ENCODE data around the gene SGSM1. TPM values are rescaled to one million over a fixed set of nuclear protein-coding genes. Genes with fewer than 3 reads are reported as not detected.

The SGSM1 gene
- polyA plus RNA-seq, 6 donors from 2014 or later: 0.13 to 0.97 (median 0.50) TPM; not detected in 2

DNA sequence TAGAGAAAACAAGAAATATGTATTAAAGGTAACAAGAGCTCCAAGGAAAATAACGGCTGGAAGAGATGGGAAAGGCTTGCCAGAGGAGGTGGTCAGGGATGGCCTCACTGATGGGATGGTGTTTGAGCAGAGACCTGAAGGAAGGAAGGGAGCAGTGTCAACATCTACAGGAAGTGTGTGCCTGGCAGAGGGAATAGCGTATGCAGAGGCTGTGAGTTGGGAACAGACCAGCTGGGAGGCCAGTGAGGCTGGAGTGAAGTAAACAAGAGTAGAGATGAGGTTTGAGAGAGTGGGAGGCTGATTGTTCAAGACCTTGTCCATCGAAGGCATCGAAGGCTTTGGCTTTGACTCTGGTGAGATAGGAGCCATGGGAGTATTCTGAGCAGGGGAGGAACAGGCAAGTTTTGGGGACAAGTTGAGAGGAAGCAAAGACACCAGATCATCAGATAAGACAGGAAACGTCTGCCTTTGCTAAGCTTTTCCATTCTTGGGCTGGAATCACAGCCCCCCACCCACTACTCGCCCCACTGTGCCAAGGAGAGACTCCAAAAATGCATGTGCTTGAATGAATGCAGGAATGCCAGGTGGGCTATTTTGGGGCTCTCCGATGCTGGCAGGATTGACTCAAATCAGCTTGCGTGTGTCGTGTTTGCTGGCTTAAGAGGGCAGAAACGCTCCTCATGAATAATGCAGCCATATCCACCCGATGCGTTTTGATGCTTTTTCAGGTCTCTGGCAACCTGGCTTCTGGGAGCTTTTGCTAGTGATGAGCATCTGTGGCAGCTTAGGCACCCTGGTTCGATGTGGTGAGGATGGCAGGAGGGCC, 7.2 kb downstream of the SGSM1 start:
- H3K36me3 Mint-ChIP-seq: no peaks in the 10 kb centered on the region
- H3K27ac Mint-ChIP-seq: no peak overlapping the region
- H3K9me3 Mint-ChIP-seq: peaks cover 5 to 27% (median 17%) of the 10 kb centered on the region in 7 donors

DNA sequence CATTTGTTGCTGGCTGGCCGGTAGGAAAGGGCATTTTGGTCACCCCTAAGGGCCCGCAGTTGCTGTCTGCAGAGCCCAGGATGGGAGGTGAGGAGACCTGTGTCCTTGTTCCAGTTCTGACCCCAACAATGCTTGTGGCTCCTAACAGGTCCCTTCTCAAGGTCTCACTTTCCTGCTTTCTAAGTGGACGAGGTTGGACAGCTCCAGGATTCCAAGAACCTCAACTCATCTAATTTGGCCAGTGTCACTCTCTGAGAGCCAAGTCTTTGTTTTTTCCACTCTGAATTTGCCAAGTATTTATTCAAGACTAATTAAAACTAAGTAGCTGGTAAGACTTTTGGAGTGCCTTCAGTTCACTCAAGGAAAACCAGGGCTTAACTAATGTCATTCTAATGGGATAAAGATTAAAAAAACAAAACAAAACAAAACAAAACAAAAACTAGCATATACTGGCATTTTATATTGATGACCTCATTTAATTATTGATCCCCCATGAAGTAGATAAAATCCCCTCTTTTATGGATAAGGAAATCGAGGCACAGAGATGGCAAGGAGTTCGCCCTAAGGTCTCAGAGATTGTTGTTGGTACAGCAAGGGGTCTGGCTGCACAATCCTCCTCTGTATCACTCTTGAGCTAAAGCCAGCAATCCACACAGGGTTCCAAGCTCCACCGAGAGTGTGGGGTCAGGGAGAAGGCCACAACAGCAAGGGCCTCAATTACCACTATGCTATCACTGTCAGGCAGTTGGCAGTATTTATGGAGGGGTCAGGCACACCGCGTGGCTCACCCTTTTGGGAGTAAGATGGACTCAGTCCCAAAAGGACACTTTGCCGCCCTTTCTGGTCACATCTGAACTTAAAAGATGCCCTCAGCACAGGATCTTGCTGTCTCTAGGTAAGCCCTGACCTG, 8.1 kb downstream of the SGSM1 start:
- Mint-ChIP-seq H3K9me3 (peaks cover 5 to 27% (median 17%) of the 10 kb centered on the region in 7 donors), H3K36me3 (no peaks in the 10 kb centered on the region), H3K27ac (no peak overlapping the region), H3K4me1 (no peaks in the 10 kb centered on the region), H3K4me3 (no peak overlapping the region), H3K27me3 (peaks cover 6 to 27% (median 21%) of the 10 kb centered on the region in 3 donors)
- ATAC-seq (ENCODE audit: low read depth in 2 of 2): no peak
- no peak for DNase-seq

More for the DNA sequence above, 7.2 kb downstream of the SGSM1 start:
- no peaks in the 10 kb centered on the region for H3K4me1 Mint-ChIP-seq
- no peak overlapping the region for H3K4me3 Mint-ChIP-seq
- peaks cover 8 to 33% (median 26%) of the 10 kb centered on the region in 3 donors for H3K27me3 Mint-ChIP-seq
- DNase-seq: no peak
- ATAC-seq (ENCODE audit: low read depth in 2 of 2): no peak

GRCh38 chr22:24816806-24817205, 10.8 kb downstream of the SGSM1 start:
- ATAC-seq (ENCODE audit: low read depth in 2 of 2): no peak
- no peaks in the 10 kb centered on the region for H3K4me1 Mint-ChIP-seq
- peaks cover 5 to 27% (median 17%) of the 10 kb centered on the region in 7 donors for H3K9me3 Mint-ChIP-seq
- DNase-seq: no peak
- no peak overlapping the region for H3K27ac Mint-ChIP-seq
- H3K27me3 Mint-ChIP-seq: peaks cover 0 to 16% (median 8%) of the 10 kb centered on the region in 3 donors
- H3K4me3 Mint-ChIP-seq: peak overlapping the region in 1 of 8 donors; percentile 30
- H3K36me3 Mint-ChIP-seq: no peaks in the 10 kb centered on the region

DNA sequence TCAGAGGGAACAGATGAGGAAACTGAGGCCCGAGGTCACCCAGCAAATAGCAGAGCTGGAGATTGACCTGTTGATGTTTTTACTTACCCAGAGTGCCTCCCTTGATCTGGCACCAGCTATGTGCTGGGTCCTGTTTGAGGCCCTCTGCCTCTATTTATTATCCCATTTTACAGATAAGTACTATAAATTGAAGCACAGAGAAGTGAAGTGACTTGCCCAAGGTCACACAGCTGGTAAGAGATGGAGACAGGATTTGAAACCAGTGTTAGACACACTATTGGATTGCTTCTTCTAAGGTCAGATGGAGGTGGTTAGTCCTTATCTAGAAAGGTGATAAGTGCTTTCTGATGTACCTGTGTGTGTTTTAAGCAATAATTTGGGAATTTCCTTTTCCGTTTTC, 13.5 kb downstream of the SGSM1 start:
- ATAC-seq (ENCODE audit: low read depth in 2 of 2) (no peak), DNase-seq (no peak)
- Mint-ChIP-seq H3K4me1 (no peaks in the 10 kb centered on the region), H3K36me3 (no peaks in the 10 kb centered on the region), H3K27me3 (peaks cover 5 to 34% (median 6%) of the 10 kb centered on the region in 3 donors), H3K4me3 (no peak overlapping the region), H3K9me3 (peaks cover 5 to 26% (median 17%) of the 10 kb centered on the region in 7 donors), H3K27ac (no peak overlapping the region)

GRCh38 chr22:24819911-24820461, 14.0 kb downstream of the SGSM1 start:
- no peak for DNase-seq
- no peak for ATAC-seq (ENCODE audit: low read depth in 2 of 2)
- H3K4me3 Mint-ChIP-seq: no peak overlapping the region
- peaks cover 9 to 39% (median 11%) of the 10 kb centered on the region in 3 donors for H3K27me3 Mint-ChIP-seq
- no peaks in the 10 kb centered on the region for H3K4me1 Mint-ChIP-seq
- no peaks in the 10 kb centered on the region for H3K36me3 Mint-ChIP-seq
- peaks cover 5 to 21% (median 12%) of the 10 kb centered on the region in 7 donors for H3K9me3 Mint-ChIP-seq
- no peak overlapping the region for H3K27ac Mint-ChIP-seq

GRCh38 chr22:24822471-24822870, 16.5 kb downstream of the SGSM1 start:
- peak overlapping the region in 1 of 6 donors; percentile 7 for H3K27ac Mint-ChIP-seq
- H3K4me1 Mint-ChIP-seq: peaks cover 0 to 2% (median 0%) of the 10 kb centered on the region in 3 donors
- ATAC-seq (ENCODE audit: low read depth in 2 of 2) (no peak), DNase-seq (no peak)
- no peak overlapping the region for H3K4me3 Mint-ChIP-seq
- peaks cover 9 to 41% (median 17%) of the 10 kb centered on the region in 3 donors for H3K27me3 Mint-ChIP-seq
- no peaks in the 10 kb centered on the region for H3K36me3 Mint-ChIP-seq
- peaks cover 0 to 3% (median 0%) of the 10 kb centered on the region in 7 donors for H3K9me3 Mint-ChIP-seq

DNA sequence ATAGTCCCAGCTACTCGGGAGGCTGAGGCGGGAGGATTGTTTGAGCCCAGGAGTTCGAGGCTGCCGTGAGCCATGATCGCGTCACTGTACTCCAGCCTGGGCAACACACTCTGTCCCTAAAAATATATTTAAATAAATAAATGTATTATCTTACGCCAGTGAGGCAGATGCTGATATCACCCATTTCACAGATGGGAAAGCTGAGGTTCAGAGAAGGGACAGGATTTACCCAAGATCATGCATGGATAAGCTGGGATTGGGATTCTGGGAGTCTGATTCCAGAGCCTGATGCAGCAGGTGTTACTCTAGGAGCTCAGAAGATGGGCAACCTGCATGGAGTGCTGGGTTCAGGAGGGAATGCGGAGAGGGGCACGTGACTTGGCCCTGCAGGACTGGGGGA, 17.8 kb downstream of the SGSM1 start:
- Mint-ChIP-seq H3K36me3 (no peaks in the 10 kb centered on the region), H3K4me3 (no peak overlapping the region), H3K4me1 (peaks cover 0 to 2% (median 0%) of the 10 kb centered on the region in 3 donors), H3K27ac (no peak overlapping the region), H3K9me3 (no peaks in the 10 kb centered on the region), H3K27me3 (peaks cover 9 to 41% (median 17%) of the 10 kb centered on the region in 3 donors)
- no peak for DNase-seq
- no peak for ATAC-seq (ENCODE audit: low read depth in 2 of 2)

DNA sequence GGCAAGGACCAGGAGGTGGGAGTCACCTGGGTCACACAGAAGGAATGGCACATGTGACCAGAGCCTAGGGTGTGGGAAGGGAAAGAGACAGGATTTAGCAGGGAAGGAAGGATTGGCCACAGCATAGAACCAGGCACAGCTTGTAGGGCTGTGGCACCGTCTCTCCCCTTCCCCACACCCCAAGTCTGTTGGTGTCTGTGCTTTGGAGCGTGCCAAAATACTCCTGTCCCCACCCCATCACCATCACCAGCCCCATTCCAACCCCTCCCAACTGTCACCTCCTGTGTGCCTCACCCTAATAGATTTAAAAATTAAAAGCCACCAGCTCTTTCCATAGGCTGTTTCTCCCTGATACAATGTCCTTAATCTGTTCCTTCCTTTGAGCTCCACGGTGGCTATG, 18.2 kb downstream of the SGSM1 start:
- Mint-ChIP-seq H3K36me3 (no peaks in the 10 kb centered on the region), H3K4me3 (no peak overlapping the region), H3K27me3 (peaks cover 9 to 41% (median 17%) of the 10 kb centered on the region in 3 donors), H3K9me3 (no peaks in the 10 kb centered on the region), H3K4me1 (peaks cover 0 to 2% (median 0%) of the 10 kb centered on the region in 3 donors), H3K27ac (no peak overlapping the region)
- DNase-seq: no peak
- no peak for ATAC-seq (ENCODE audit: low read depth in 2 of 2)

GRCh38 chr22:24824915-24825314, 18.9 kb downstream of the SGSM1 start:
- no peak overlapping the region for H3K4me3 Mint-ChIP-seq
- H3K27me3 Mint-ChIP-seq: peaks cover 9 to 41% (median 17%) of the 10 kb centered on the region in 3 donors
- H3K4me1 Mint-ChIP-seq: peaks cover 0 to 2% (median 0%) of the 10 kb centered on the region in 3 donors
- no peak for DNase-seq
- no peaks in the 10 kb centered on the region for H3K9me3 Mint-ChIP-seq
- no peaks in the 10 kb centered on the region for H3K36me3 Mint-ChIP-seq
- ATAC-seq (ENCODE audit: low read depth in 2 of 2): no peak
- no peak overlapping the region for H3K27ac Mint-ChIP-seq

- H3K36me3 Mint-ChIP-seq: no peaks in the 10 kb centered on the region
- no peaks in the 10 kb centered on the region for H3K9me3 Mint-ChIP-seq
- ATAC-seq (ENCODE audit: low read depth in 2 of 2) (no peak), DNase-seq (no peak)
- no peak overlapping the region for H3K4me3 Mint-ChIP-seq
- H3K4me1 Mint-ChIP-seq: peaks cover 1 to 18% (median 7%) of the 10 kb centered on the region in 3 donors
- H3K27ac Mint-ChIP-seq: no peak overlapping the region
- peaks cover 9 to 25% (median 17%) of the 10 kb centered on the region in 3 donors for H3K27me3 Mint-ChIP-seq
Measured at GRCh38 chr22:24826710-24827285, 20.8 kb downstream of the SGSM1 start.

GRCh38 chr22:24827296-24827695, 21.3 kb downstream of the SGSM1 start:
- Mint-ChIP-seq H3K27me3 (peaks cover 6 to 20% (median 14%) of the 10 kb centered on the region in 3 donors), H3K4me1 (peaks cover 6 to 23% (median 12%) of the 10 kb centered on the region in 3 donors), H3K4me3 (no peak overlapping the region), H3K9me3 (no peaks in the 10 kb centered on the region), H3K36me3 (no peaks in the 10 kb centered on the region), H3K27ac (no peak overlapping the region)
- no peak for ATAC-seq (ENCODE audit: low read depth in 2 of 2)
- DNase-seq: no peak

- Mint-ChIP-seq H3K27ac (peak overlapping the region in 4 of 6 donors; percentile 22 to 89 (median 86)), H3K4me3 (peak overlapping the region in 2 of 8 donors; percentile 61 to 81), H3K4me1 (peaks cover 8 to 24% (median 15%) of the 10 kb centered on the region in 3 donors), H3K9me3 (no peaks in the 10 kb centered on the region), H3K36me3 (no peaks in the 10 kb centered on the region), H3K27me3 (peaks cover 0 to 13% (median 5%) of the 10 kb centered on the region in 3 donors)
- ATAC-seq (ENCODE audit: low read depth in 2 of 2) (no peak), DNase-seq (no peak)
Measured at GRCh38 chr22:24830205-24830979, 24.4 kb downstream of the SGSM1 start.
